Large intestine (tissue), 3 donors: ENCODE data around the gene FKBP1A. TPM values are rescaled to one million over a fixed set of nuclear protein-coding genes. Genes with fewer than 3 reads are reported as not detected.
A peak's percentile ranks its signal among the peaks of the same experiment; 100 is the strongest.

Source experiments
- DNase-seq, 2 donors: peaks; one replicate each; pipeline versions ENCODE4 v3.0.0 to v3.0.0-alpha.2; 2013
- H3K27ac ChIP-seq: one replicate; pipeline ENCODE4 v1.5.1; 2013; ENCODE audit warnings: low read length
- H3K27me3 ChIP-seq: 2 replicates; pipeline ENCODE4 v1.6.1; 2013; ENCODE audit warnings: low read length; ENCODE audit not compliant: control insufficient read depth, insufficient read depth
- H3K36me3 ChIP-seq: 2 replicates; pipeline ENCODE4 v1.6.1; 2013; ENCODE audit warnings: low read length; ENCODE audit not compliant: control insufficient read depth, insufficient read depth
- H3K4me1 ChIP-seq: one replicate; pipeline ENCODE4 v1.6.1; 2013; ENCODE audit warnings: low read length; ENCODE audit not compliant: control insufficient read depth, insufficient read depth
- H3K4me3 ChIP-seq: one replicate; pipeline ENCODE4 v1.5.1; 2013; ENCODE audit warnings: low read length
- H3K9me3 ChIP-seq: one replicate; pipeline ENCODE4 v1.6.1; 2013; ENCODE audit warnings: mild to moderate bottlenecking, low read depth, low read length, moderate library complexity; ENCODE audit not compliant: control insufficient read depth
- WGBS: methylation state at CpG from one replicate; pipeline ENCODE4 v1.1.5; 2013; ENCODE audit warnings: low lambda C conversion rate; ENCODE audit not compliant: insufficient coverage; 5-methylcytosine and 5-hydroxymethylcytosine counted together
- polyA plus RNA-seq: library from polyadenylated mRNA; unstranded; fragments of 120-200 nt; gene quantifications from one replicate; pipeline ENCODE4 v1.2.1, GENCODE V29; 2013

The FKBP1A gene
- polyA plus RNA-seq, 1 donor = 259 TPM

GRCh38 chr20:1377341-1377871, 15.4 kb downstream of the FKBP1A start:
- Histone ChIP-seq H3K36me3 (peaks cover 25% of the 10 kb centered on the region), H3K27ac (peak overlapping the region; percentile 75), H3K4me3 (no peak overlapping the region), H3K4me1 (peaks cover 31% of the 10 kb centered on the region), H3K9me3 (no peaks in the 10 kb centered on the region), H3K27me3 (no peaks in the 10 kb centered on the region)
- no CpG with 5 or more reads among the region's 5 CpGs for WGBS
- DNase-seq = no peak

GRCh38 chr20:1376408-1377270, 16.2 kb downstream of the FKBP1A start:
- WGBS = 100% methylated on average over 1 of the region's 7 CpGs
- Histone ChIP-seq H3K9me3 (no peaks in the 10 kb centered on the region), H3K36me3 (peaks cover 29% of the 10 kb centered on the region), H3K27ac (no peak overlapping the region), H3K4me1 (peaks cover 28% of the 10 kb centered on the region), H3K27me3 (no peaks in the 10 kb centered on the region), H3K4me3 (no peak overlapping the region)
- DNase-seq = no peak

- no peaks in the 10 kb centered on the region for H3K9me3 ChIP-seq
- WGBS = no CpG with 5 or more reads among the region's 1 CpG
- DNase-seq = no peak
- H3K27ac ChIP-seq = no peak overlapping the region
- no peaks in the 10 kb centered on the region for H3K27me3 ChIP-seq
- H3K4me3 ChIP-seq = no peak overlapping the region
- H3K4me1 ChIP-seq = peaks cover 28% of the 10 kb centered on the region
- peaks cover 35% of the 10 kb centered on the region for H3K36me3 ChIP-seq
Measured at GRCh38 chr20:1376007-1376406, 16.8 kb downstream of the FKBP1A start.

- Histone ChIP-seq H3K4me3 (no peak overlapping the region), H3K27me3 (no peaks in the 10 kb centered on the region), H3K36me3 (peaks cover 40% of the 10 kb centered on the region), H3K27ac (no peak overlapping the region), H3K4me1 (peaks cover 28% of the 10 kb centered on the region), H3K9me3 (no peaks in the 10 kb centered on the region)
- WGBS = 100% methylated on average over 3 of the region's 8 CpGs
- DNase-seq = no peak
Measured at GRCh38 chr20:1375515-1375914, 17.3 kb downstream of the FKBP1A start.

- H3K4me3 ChIP-seq = no peak overlapping the region
- no peak for DNase-seq
- 92% methylated on average over 2 of the region's 2 CpGs for WGBS
Measured at GRCh38 chr20:1374246-1374645, 18.6 kb downstream of the FKBP1A start.

GRCh38 chr20:1373614-1374013, 19.2 kb downstream of the FKBP1A start:
- Histone ChIP-seq H3K4me1 (peaks cover 20% of the 10 kb centered on the region), H3K27ac (no peak overlapping the region), H3K36me3 (peaks cover 47% of the 10 kb centered on the region), H3K27me3 (no peaks in the 10 kb centered on the region), H3K9me3 (no peaks in the 10 kb centered on the region), H3K4me3 (no peak overlapping the region)
- 74% methylated on average over 3 of the region's 4 CpGs for WGBS
- DNase-seq = no peak

More at GRCh38 chr20:1374246-1374645, 18.6 kb downstream of the FKBP1A start:
- H3K9me3 ChIP-seq = no peaks in the 10 kb centered on the region
- H3K27me3 ChIP-seq = no peaks in the 10 kb centered on the region
- H3K4me1 ChIP-seq = peaks cover 22% of the 10 kb centered on the region
- no peak overlapping the region for H3K27ac ChIP-seq
- H3K36me3 ChIP-seq = peaks cover 47% of the 10 kb centered on the region

GRCh38 chr20:1373036-1373435, 19.8 kb downstream of the FKBP1A start:
- peaks cover 18% of the 10 kb centered on the region for H3K4me1 ChIP-seq
- H3K27me3 ChIP-seq = no peaks in the 10 kb centered on the region
- H3K36me3 ChIP-seq = peaks cover 50% of the 10 kb centered on the region
- no peak for DNase-seq
- H3K4me3 ChIP-seq = no peak overlapping the region
- H3K27ac ChIP-seq = no peak overlapping the region
- no CpG with 5 or more reads among the region's 3 CpGs for WGBS
- no peaks in the 10 kb centered on the region for H3K9me3 ChIP-seq

- no CpG with 5 or more reads among the region's 5 CpGs for WGBS
- no peak overlapping the region for H3K27ac ChIP-seq
- no peak overlapping the region for H3K4me3 ChIP-seq
- peaks cover 58% of the 10 kb centered on the region for H3K36me3 ChIP-seq
- DNase-seq = no peak
- H3K4me1 ChIP-seq = peaks cover 7% of the 10 kb centered on the region
- H3K27me3 ChIP-seq = no peaks in the 10 kb centered on the region
- no peaks in the 10 kb centered on the region for H3K9me3 ChIP-seq
Measured at GRCh38 chr20:1371830-1372539, 20.9 kb downstream of the FKBP1A start.

- Histone ChIP-seq H3K27ac (no peak overlapping the region), H3K4me3 (no peak overlapping the region), H3K36me3 (peaks cover 58% of the 10 kb centered on the region), H3K4me1 (peaks cover 7% of the 10 kb centered on the region), H3K27me3 (no peaks in the 10 kb centered on the region), H3K9me3 (no peaks in the 10 kb centered on the region)
- DNase-seq = no peak
- whole genome bisulfite sequencing = no CpG with 5 or more reads among the region's 3 CpGs
Measured at GRCh38 chr20:1371202-1371782, 21.6 kb downstream of the FKBP1A start.

- no peaks in the 10 kb centered on the region for H3K9me3 ChIP-seq
- H3K27me3 ChIP-seq = no peaks in the 10 kb centered on the region
- DNase-seq = no peak
- no CpG with 5 or more reads among the region's 2 CpGs for WGBS
- H3K4me1 ChIP-seq = peaks cover 7% of the 10 kb centered on the region
- H3K27ac ChIP-seq = no peak overlapping the region
- no peak overlapping the region for H3K4me3 ChIP-seq
- peaks cover 54% of the 10 kb centered on the region for H3K36me3 ChIP-seq
Measured at GRCh38 chr20:1370548-1371110, 22.2 kb downstream of the FKBP1A start.
